HG03064 (cell line): ENCODE data around the gene MVD.
"Not testable (repeated sequence)": the region's sequence is repeated elsewhere in the genome, so short reads cannot be mapped to it uniquely, and the experiment has no call there.

Experiments
- ATAC-seq: cut with Tn5 transposase; IDR thresholded peaks from one replicate; pipeline ENCODE4 v1.9.1; 2021; ENCODE audit warnings: low read depth; ENCODE audit not compliant: unreplicated experiment

MVD gene

GRCh38 chr16:88613911-88614817 is 48.7 kb downstream of the MVD start:
- ATAC-seq, result no peak

GRCh38 chr16:88613293-88613692 is 49.6 kb downstream of the MVD start:
- no peak for ATAC-seq

GRCh38 chr16:88610909-88611812 is 51.7 kb downstream of the MVD start:
- no peak for ATAC-seq

GRCh38 chr16:88610080-88610479 is 52.8 kb downstream of the MVD start:
- ATAC-seq, result no peak

- ATAC-seq, result not testable (repeated sequence)
Measured at GRCh38 chr16:88609426-88609825, 53.5 kb downstream of the MVD start.

- no peak for ATAC-seq
Measured at GRCh38 chr16:88608076-88608475, 54.8 kb downstream of the MVD start.

- no peak for ATAC-seq
Measured at GRCh38 chr16:88606148-88606757, 56.6 kb downstream of the MVD start.

- no peak for ATAC-seq
Measured at GRCh38 chr16:88605186-88606147, 57.4 kb downstream of the MVD start.

GRCh38 chr16:88602091-88602490 is 60.8 kb downstream of the MVD start:
- no peak for ATAC-seq
